Prostate gland (tissue), 2 donors: Measurements from ENCODE around the gene IFT27.

ENCODE experiments used
- CTCF ChIP-seq, 4 experiments: fragments of 200-600 bp in 2 of 4; fragments of 450-650 bp in 2 of 4; sonication (generic) in 2 of 4; IDR thresholded peaks; 1 replicate in 3 of 4; 2 replicates in 1 of 4; pipeline ENCODE4 v1.5.1; 2016 to 2019; ENCODE audit warnings: antibody characterized with exemption in 4 of 4, mild to moderate bottlenecking in 2 of 4, moderate library complexity in 2 of 4
- POLR2A ChIP-seq: fragments of 450-650 bp; IDR thresholded peaks from one replicate; pipeline ENCODE4 v1.6.1; 2016; ENCODE audit warnings: antibody characterized with exemption, mild to moderate bottlenecking
- POLR2AphosphoS5 ChIP-seq: sonication (generic); formaldehyde crosslinking; IDR thresholded peaks from one replicate; pipeline ENCODE4 v1.6.1; 2017; ENCODE audit warnings: antibody characterized with exemption

DNA sequence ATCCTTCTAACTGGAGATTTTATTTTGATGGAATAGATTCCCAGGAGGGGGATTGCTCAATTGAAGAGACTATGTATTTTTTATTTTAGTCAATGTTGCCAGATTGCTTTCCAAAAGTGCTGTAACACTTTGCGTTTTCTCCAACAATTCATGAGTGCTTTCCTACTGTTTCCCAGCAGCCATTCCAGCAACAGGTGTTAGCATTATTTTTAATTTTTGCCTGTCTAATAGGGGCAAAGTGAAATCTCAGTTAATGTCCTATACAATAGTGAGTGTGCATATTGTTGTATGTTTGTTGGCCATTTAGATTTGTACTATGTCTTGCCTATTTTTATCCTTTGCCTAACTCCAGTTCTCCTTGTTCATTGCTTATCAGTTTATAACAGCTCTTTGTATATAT, 60.3 kb downstream of the IFT27 start:
- TF ChIP-seq CTCF (IDR thresholded peaks at IDR 0.05) (no peak), POLR2A (no peak), POLR2AphosphoS5 (no peak)
